GM19455 (cell line): ENCODE measurements around the gene UTF1.

Experiments used
- ATAC-seq: cut with Tn5 transposase; IDR thresholded peaks from one replicate; pipeline ENCODE4 v1.9.1; 2021; ENCODE audit not compliant: unreplicated experiment

Gene UTF1

GRCh38 chr10:133276435-133277201 is 46.6 kb downstream of the UTF1 start, which contains the start of gene ADAM8:
Gene ADAM8 (minus strand): TSS chr10:133276868. CDS start chr10:133276817, 51 bp downstream.
- ATAC-seq: peak; percentile 50

DNA sequence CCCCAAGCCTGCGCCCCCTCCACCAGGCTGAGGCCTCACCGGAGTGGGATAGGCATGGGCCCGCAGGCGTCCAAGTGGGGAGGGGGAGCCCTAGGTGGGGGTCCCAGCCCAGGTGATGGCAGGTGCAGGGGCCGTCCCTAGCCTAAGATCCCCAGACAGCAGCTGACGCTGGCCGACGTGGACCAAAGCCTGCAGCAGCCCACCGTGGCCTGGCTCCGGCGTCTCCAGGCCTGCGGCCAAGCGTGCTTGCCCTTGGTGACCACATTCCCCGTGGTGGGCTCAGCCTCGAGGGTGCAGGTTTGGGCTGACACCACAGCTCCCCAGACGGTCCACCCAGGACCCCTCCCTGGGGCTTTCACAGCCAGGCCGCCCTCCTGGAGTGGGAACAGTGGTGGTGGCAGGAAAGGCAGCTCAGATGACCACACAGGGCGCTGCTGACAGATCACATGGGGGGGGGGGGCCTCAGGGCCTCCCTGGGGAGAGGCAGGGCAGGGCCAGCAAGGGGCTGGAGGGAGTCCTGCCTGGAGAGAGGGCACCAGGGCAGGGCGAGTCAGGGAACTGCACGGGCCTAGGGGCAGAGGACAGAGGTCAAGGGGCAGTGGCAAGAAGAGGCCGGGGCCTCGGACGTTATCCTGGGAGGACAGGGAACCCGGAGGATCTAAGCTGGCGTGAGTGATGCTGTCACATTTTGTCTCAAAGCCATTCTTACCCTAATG is 47.4 kb downstream of the UTF1 start:
- ATAC-seq: no peak

- ATAC-seq: no peak
These were observed 48.1 kb downstream of the UTF1 start for GRCh38 chr10:133277993-133278576.

- peak; percentile 29 for ATAC-seq
These were observed 48.7 kb downstream of the UTF1 start for GRCh38 chr10:133278577-133279265.

DNA sequence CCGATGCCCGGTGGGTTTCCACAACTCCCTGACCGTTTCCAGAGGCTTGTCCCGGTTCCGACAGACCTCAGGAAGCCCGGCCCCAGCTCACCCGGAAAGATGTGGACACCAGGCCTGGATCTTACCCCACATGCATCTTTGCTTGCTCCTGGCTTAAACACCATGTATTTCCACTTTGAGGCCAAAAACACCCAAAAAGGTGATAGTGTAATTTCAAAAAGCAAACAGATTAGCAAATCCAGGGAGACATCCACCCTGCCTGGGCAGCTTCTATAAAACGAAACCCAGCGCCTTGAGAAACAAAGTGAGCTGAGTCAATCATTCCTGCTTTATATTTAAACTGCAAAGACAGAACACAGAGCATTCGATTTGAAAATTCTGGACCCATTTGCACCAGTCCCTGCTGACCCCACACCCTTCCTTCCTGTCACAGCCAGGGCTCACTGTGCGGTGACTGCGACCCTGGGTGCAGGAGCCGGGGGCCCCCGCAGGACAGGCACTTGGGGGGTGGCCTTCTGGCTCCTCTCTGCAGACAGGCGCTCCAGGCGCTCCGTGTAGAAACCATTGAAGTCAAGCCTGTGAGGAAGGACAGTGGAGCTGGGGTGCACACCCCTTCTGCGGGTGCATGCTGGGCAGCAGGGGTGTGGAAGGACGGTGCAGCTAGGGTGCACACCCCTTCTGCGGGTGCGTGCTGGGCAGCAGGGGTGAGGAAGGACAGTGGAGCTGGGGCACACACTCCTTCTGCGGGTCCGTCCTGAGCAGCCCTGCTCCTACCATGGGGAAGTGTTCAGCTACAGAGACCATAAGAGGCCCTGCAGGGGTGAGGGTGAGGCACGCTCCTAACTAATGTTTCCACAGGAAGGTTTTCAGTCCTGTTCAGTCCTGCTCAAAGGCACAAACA is 49.6 kb downstream of the UTF1 start:
- no peak for ATAC-seq

GRCh38 chr10:133280391-133281059 is 50.5 kb downstream of the UTF1 start:
- no peak for ATAC-seq

GRCh38 chr10:133281084-133281483 is 51.1 kb downstream of the UTF1 start:
- no peak for ATAC-seq
